Tibial nerve (tissue), 4 donors: ENCODE measurements around the gene NCAM1. TPM values are rescaled to one million over a fixed set of nuclear protein-coding genes. Genes with fewer than 3 reads are reported as not detected.

Source experiments
- DNase-seq, 2 donors: peaks; one replicate each; pipeline ENCODE4 v3.0.0-alpha.2; 2019; ENCODE audit warnings: low spot score in 2 of 2
- H3K27ac ChIP-seq, 4 donors: fragments of 200-600 bp; sonication (generic) in 3 of 4; one replicate each; pipeline ENCODE4 v1.5.1; 2017 to 2019; ENCODE audit warnings: mild to moderate bottlenecking in 1 of 4
- H3K27me3 ChIP-seq, 2 donors: fragments of 200-600 bp; sonication (generic) in 1 of 2; one replicate each; pipeline versions ENCODE4 v1.5.1 to v1.6.0; 2017 to 2019
- H3K36me3 ChIP-seq, 3 donors: fragments of 200-600 bp; sonication (generic); one replicate each; pipeline ENCODE4 v1.5.1; 2018 to 2019
- H3K4me1 ChIP-seq, 4 donors: fragments of 200-600 bp; sonication (generic) in 3 of 4; one replicate each; pipeline ENCODE4 v1.5.1; 2017 to 2019
- H3K4me3 ChIP-seq, 4 donors: fragments of 200-600 bp; sonication (generic) in 3 of 4; one replicate each; pipeline ENCODE4 v1.5.1; 2017 to 2019; ENCODE audit warnings: mild to moderate bottlenecking in 1 of 4, moderate library complexity in 1 of 4
- H3K9me3 ChIP-seq, 4 donors: fragments of 200-600 bp; sonication (generic) in 3 of 4; one replicate each; pipeline ENCODE4 v1.5.1; 2017 to 2019
- CTCF ChIP-seq, 5 experiments: fragments of 200-600 bp in 3 of 5; fragments of 450-650 bp in 2 of 5; sonication (generic) in 3 of 5; IDR thresholded peaks; one replicate each; pipeline ENCODE4 v1.5.1; 2016 to 2019; ENCODE audit warnings: antibody characterized with exemption in 5 of 5, mild to moderate bottlenecking in 3 of 5, moderate library complexity in 2 of 5
- EP300 ChIP-seq, 2 donors: sonication (generic); formaldehyde crosslinking; IDR thresholded peaks; one replicate each; pipeline ENCODE4 v1.6.1; 2017; ENCODE audit warnings: antibody characterized with exemption in 2 of 2, mild to moderate bottlenecking in 1 of 2
- POLR2A ChIP-seq, 2 donors: fragments of 450-650 bp; IDR thresholded peaks; one replicate each; pipeline ENCODE4 v1.6.1; 2017; ENCODE audit warnings: antibody characterized with exemption in 2 of 2, mild to moderate bottlenecking in 2 of 2, moderate library complexity in 2 of 2
- WGBS, 2 donors: methylation state at CpG; one replicate each; pipeline ENCODE4 v1.1.5; 2018; 5-methylcytosine and 5-hydroxymethylcytosine counted together
- total RNA-seq, 4 donors: library from RNA; depleted of rRNA; stranded (reverse); fragments of >200 nt; gene quantifications; one replicate each; pipeline ENCODE4 v1.1.0, GENCODE V29; 2016

Gene NCAM1
- total RNA-seq, 4 donors from 2014 or later: 57.3 to 121 (median 76.1) TPM

DNA sequence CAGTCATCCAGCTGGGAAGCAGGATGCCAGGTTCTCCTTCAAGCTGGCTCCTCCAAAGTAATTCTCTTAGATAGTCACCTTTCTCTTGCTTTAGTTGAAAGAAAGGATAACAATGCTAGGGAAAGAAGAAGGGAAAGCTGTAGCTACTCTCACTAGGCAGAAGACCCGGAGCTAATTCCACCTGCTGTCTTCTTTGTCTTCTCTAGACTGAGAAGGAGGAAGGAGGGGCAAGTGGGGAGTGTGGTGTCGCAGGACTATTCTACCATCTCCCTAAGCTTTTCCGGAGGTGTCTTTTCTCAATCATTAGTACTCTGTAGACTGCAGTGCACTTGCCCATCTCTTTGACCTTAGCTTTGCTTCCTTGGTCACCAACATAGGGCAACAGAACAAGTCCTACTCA is 162.8 kb downstream of the NCAM1 start:
- H3K27ac ChIP-seq: no peak overlapping the region
- H3K4me1 ChIP-seq: peaks cover 0 to 17% (median 0%) of the 10 kb centered on the region in 4 donors
- 63 to 85% methylated on average over 3 of the region's 3 CpGs for WGBS, 2 donors
- H3K27me3 ChIP-seq: no peaks in the 10 kb centered on the region
- no peak overlapping the region for H3K4me3 ChIP-seq
- no peaks in the 10 kb centered on the region for H3K36me3 ChIP-seq
- TF ChIP-seq POLR2A (IDR thresholded peaks at IDR 0.05) (no peak), CTCF (IDR thresholded peaks at IDR 0.05) (no peak), EP300 (IDR thresholded peaks at IDR 0.05) (no peak)
- no peaks in the 10 kb centered on the region for H3K9me3 ChIP-seq
- no peak for DNase-seq

- Histone ChIP-seq H3K9me3 (no peaks in the 10 kb centered on the region), H3K4me1 (peaks cover 0 to 12% (median 0%) of the 10 kb centered on the region in 4 donors), H3K27ac (no peak overlapping the region), H3K36me3 (no peaks in the 10 kb centered on the region), H3K27me3 (no peaks in the 10 kb centered on the region), H3K4me3 (no peak overlapping the region)
- TF ChIP-seq CTCF (IDR thresholded peaks at IDR 0.05): no peak
- TF ChIP-seq EP300 (IDR thresholded peaks at IDR 0.05): no peak
- no peak for TF ChIP-seq POLR2A (IDR thresholded peaks at IDR 0.05)
- 84 to 89% methylated on average over 8 of the region's 8 CpGs for WGBS, 2 donors
- no peak for DNase-seq
Observed at GRCh38 chr11:113124578-113124977, 163.4 kb downstream of the NCAM1 start.

DNA sequence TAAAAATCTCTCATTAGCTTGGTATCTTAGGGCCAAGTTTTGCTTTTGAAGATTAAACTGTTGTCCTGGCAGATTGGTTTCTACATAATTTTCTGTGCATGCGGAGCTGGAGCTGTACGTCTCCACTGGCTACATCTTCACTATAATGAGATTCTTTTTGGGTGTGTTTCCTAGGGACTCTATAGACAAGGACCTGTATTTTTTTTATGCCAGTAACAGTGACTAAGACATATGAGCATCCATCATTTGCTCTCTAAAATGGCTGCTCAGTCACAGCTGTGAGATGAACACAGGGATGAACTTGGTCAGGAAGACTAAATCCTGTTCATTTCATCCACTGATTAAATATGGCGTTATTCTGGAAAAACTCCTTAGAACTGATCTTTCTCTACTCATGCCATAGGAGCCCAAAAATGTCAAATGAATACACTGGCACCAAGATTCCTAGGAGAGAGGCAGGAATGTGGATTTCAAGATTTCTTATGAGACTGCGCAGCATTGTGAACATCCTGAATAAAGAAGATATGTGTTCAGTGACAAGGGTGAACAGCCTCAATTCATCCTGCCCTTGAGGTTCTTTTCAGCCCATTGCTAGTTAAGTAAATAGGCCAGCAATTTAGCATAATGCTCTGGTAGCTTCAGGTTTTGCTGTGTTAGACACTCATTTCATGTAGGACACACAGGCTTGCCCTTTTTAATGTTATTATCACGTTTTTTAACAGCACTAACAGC is 168.2 kb downstream of the NCAM1 start:
- Histone ChIP-seq H3K9me3 (peaks cover 0 to 3% (median 0%) of the 10 kb centered on the region in 4 donors), H3K36me3 (no peaks in the 10 kb centered on the region), H3K27ac (no peak overlapping the region), H3K4me1 (peaks cover 0 to 11% (median 0%) of the 10 kb centered on the region in 4 donors), H3K27me3 (no peaks in the 10 kb centered on the region), H3K4me3 (no peak overlapping the region)
- WGBS, 2 donors: 85 to 89% methylated on average over 5 of the region's 5 CpGs
- DNase-seq: no peak
- no peak for TF ChIP-seq POLR2A (IDR thresholded peaks at IDR 0.05)
- TF ChIP-seq CTCF (IDR thresholded peaks at IDR 0.05): no peak
- no peak for TF ChIP-seq EP300 (IDR thresholded peaks at IDR 0.05)

DNA sequence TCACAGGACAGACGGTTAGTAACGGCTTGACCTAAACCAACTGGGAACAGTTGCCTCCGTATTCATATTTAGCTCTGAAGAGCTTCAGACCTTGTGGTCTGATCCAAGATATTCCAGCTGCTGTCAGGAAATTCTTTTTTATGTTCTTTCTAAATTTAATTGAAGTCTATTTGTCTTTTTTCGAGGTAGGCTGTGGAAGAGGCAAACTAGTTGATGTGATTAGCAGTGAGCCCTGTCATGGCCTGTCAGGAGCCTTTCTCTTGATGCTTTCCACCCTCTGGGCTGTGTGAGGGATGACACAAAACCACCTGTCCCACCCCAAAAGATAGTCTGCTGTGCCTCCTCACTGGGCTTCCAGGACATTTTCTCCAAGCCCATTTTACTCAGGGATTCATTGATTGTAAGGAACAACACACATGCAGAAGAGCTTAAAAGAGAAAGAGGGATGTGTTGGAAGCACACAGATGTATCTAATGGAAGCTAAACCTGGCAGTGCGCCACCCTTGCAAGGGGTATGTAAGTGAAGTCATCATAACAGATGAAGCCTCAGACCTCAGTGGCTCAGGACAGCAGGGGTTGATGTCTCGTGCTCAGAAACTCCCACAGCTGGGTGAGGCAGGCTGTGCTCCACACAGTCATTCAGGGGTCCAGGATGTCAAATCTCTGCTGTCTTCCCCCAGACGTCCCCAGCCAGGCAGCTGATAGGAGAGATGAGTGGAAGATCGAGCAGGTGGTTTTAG is 170.0 kb downstream of the NCAM1 start:
- H3K36me3 ChIP-seq: no peaks in the 10 kb centered on the region
- H3K9me3 ChIP-seq: peaks cover 0 to 3% (median 0%) of the 10 kb centered on the region in 4 donors
- no peak for DNase-seq
- no peak overlapping the region for H3K27ac ChIP-seq
- no peaks in the 10 kb centered on the region for H3K27me3 ChIP-seq
- WGBS, 2 donors: 86 to 87% methylated on average over 8 of the region's 8 CpGs
- TF ChIP-seq CTCF (IDR thresholded peaks at IDR 0.05) (no peak), EP300 (IDR thresholded peaks at IDR 0.05) (no peak), POLR2A (IDR thresholded peaks at IDR 0.05) (no peak)
- peaks cover 0 to 11% (median 0%) of the 10 kb centered on the region in 4 donors for H3K4me1 ChIP-seq
- no peak overlapping the region for H3K4me3 ChIP-seq

- TF ChIP-seq POLR2A (IDR thresholded peaks at IDR 0.05): no peak
- no peak for TF ChIP-seq CTCF (IDR thresholded peaks at IDR 0.05)
- no peak for TF ChIP-seq EP300 (IDR thresholded peaks at IDR 0.05)
- no peak overlapping the region for H3K4me3 ChIP-seq
- peaks cover 0 to 3% (median 0%) of the 10 kb centered on the region in 4 donors for H3K9me3 ChIP-seq
- 79 to 82% methylated on average over 4 of the region's 4 CpGs for WGBS, 2 donors
- DNase-seq: no peak
- H3K36me3 ChIP-seq: no peaks in the 10 kb centered on the region
- no peaks in the 10 kb centered on the region for H3K27me3 ChIP-seq
- peaks cover 0 to 3% (median 0%) of the 10 kb centered on the region in 4 donors for H3K4me1 ChIP-seq
- no peak overlapping the region for H3K27ac ChIP-seq
Observed at GRCh38 chr11:113133071-113133470, 171.9 kb downstream of the NCAM1 start.
